Trophoblast cell (in vitro differentiated cells and primary cell): ENCODE data around the gene PPIA.
A peak's percentile ranks its signal among the peaks of the same experiment; 100 is the strongest.

Experiments
- DNase-seq, 2 donors: peaks; one replicate each; pipeline ENCODE4 v3.0.0-alpha.2; 2016
- H2AFZ ChIP-seq: 2 replicates; pipeline ENCODE4 v1.6.1; 2013; ENCODE audit warnings: low read length, moderate library complexity, mild to moderate bottlenecking; ENCODE audit not compliant: insufficient read depth, poor library complexity
- H2AK5ac ChIP-seq: 2 replicates; pipeline ENCODE4 v1.6.1; 2013; ENCODE audit warnings: mild to moderate bottlenecking, low read length
- H2BK120ac ChIP-seq: 2 replicates; pipeline ENCODE4 v1.6.1; 2013; ENCODE audit warnings: low read length, mild to moderate bottlenecking, moderate library complexity; ENCODE audit not compliant: insufficient read depth, poor library complexity
- H2BK12ac ChIP-seq: 2 replicates; pipeline ENCODE4 v1.6.1; 2013; ENCODE audit warnings: mild to moderate bottlenecking, low read length, moderate library complexity
- H2BK5ac ChIP-seq: 2 replicates; pipeline ENCODE4 v1.6.1; 2013; ENCODE audit warnings: low read length, low read depth, moderate library complexity, mild to moderate bottlenecking; ENCODE audit not compliant: poor library complexity
- H3K14ac ChIP-seq: 2 replicates; pipeline ENCODE4 v1.6.1; 2013; ENCODE audit warnings: mild to moderate bottlenecking, low read length
- H3K18ac ChIP-seq: 2 replicates; pipeline ENCODE4 v1.6.1; 2013; ENCODE audit warnings: mild to moderate bottlenecking, low read length
- H3K23ac ChIP-seq: 2 replicates; pipeline ENCODE4 v1.6.1; 2013; ENCODE audit warnings: low read length
- H3K27ac ChIP-seq: 2 replicates; pipeline ENCODE4 v1.5.1; 2013; ENCODE audit warnings: low read depth, mild to moderate bottlenecking, inconsistent platforms, low read length, moderate library complexity
- H3K27me3 ChIP-seq: 2 replicates; pipeline ENCODE4 v1.6.1; 2013; ENCODE audit warnings: inconsistent platforms, mild to moderate bottlenecking, low read length, moderate library complexity; ENCODE audit not compliant: insufficient read depth
- H3K36me3 ChIP-seq, 2 experiments: 1 replicate in 1 of 2; 2 replicates in 1 of 2; pipeline ENCODE4 v1.6.1; 2013; ENCODE audit warnings: low read length in 2 of 2, mild to moderate bottlenecking in 2 of 2, moderate library complexity in 1 of 2; ENCODE audit not compliant: insufficient read depth in 2 of 2, control insufficient read depth in 1 of 2
- H3K4ac ChIP-seq: 2 replicates; pipeline ENCODE4 v1.6.1; 2013; ENCODE audit warnings: low read depth, mild to moderate bottlenecking, low read length, moderate library complexity
- H3K4me1 ChIP-seq, 2 experiments: 1 replicate in 1 of 2; 2 replicates in 1 of 2; pipeline ENCODE4 v1.6.1; 2013; ENCODE audit warnings: low read length in 2 of 2, mild to moderate bottlenecking in 2 of 2, moderate library complexity in 1 of 2; ENCODE audit not compliant: insufficient read depth in 2 of 2, control insufficient read depth in 1 of 2
- H3K4me2 ChIP-seq: 2 replicates; pipeline ENCODE4 v1.6.1; 2013; ENCODE audit warnings: inconsistent platforms, mild to moderate bottlenecking, low read length, moderate library complexity
- H3K4me3 ChIP-seq: 2 replicates; pipeline ENCODE4 v1.5.1; 2013; ENCODE audit warnings: mild to moderate bottlenecking, low read depth, low read length, inconsistent platforms
- H3K79me1 ChIP-seq: one replicate; pipeline ENCODE4 v1.6.1; 2013; ENCODE audit warnings: low read length
- H3K79me2 ChIP-seq: 2 replicates; pipeline ENCODE4 v1.6.1; 2013; ENCODE audit warnings: low read length, mild to moderate bottlenecking; ENCODE audit not compliant: control insufficient read depth, insufficient read depth, poor library complexity
- H3K9ac ChIP-seq: 2 replicates; pipeline ENCODE4 v1.6.1; 2013; ENCODE audit warnings: mild to moderate bottlenecking, low read length
- H3K9me3 ChIP-seq: 2 replicates; pipeline ENCODE4 v1.6.1; 2013; ENCODE audit warnings: low read depth, mild to moderate bottlenecking, control low read depth, inconsistent platforms, low read length; ENCODE audit not compliant: insufficient read depth
- H4K12ac ChIP-seq: 2 replicates; pipeline ENCODE4 v1.6.1; 2013; ENCODE audit warnings: low read depth, mild to moderate bottlenecking, low read length, moderate library complexity
- H4K8ac ChIP-seq: 2 replicates; pipeline ENCODE4 v1.6.1; 2013; ENCODE audit warnings: low read depth, mild to moderate bottlenecking, low read length, moderate library complexity
- H4K91ac ChIP-seq: one replicate; pipeline ENCODE4 v1.6.1; 2013; ENCODE audit warnings: low read depth, mild to moderate bottlenecking, low read length, moderate library complexity
- WGBS: extraction: QIAGEN DNeasy Blood & Tissue Kit; methylation state at CpG from one replicate; pipeline ENCODE4 v1.1.7; 2013; ENCODE audit warnings: missing lambda C conversion rate; ENCODE audit not compliant: insufficient read length, insufficient coverage; ENCODE audit errors: extremely low coverage; 5-methylcytosine and 5-hydroxymethylcytosine counted together

Gene PPIA

DNA sequence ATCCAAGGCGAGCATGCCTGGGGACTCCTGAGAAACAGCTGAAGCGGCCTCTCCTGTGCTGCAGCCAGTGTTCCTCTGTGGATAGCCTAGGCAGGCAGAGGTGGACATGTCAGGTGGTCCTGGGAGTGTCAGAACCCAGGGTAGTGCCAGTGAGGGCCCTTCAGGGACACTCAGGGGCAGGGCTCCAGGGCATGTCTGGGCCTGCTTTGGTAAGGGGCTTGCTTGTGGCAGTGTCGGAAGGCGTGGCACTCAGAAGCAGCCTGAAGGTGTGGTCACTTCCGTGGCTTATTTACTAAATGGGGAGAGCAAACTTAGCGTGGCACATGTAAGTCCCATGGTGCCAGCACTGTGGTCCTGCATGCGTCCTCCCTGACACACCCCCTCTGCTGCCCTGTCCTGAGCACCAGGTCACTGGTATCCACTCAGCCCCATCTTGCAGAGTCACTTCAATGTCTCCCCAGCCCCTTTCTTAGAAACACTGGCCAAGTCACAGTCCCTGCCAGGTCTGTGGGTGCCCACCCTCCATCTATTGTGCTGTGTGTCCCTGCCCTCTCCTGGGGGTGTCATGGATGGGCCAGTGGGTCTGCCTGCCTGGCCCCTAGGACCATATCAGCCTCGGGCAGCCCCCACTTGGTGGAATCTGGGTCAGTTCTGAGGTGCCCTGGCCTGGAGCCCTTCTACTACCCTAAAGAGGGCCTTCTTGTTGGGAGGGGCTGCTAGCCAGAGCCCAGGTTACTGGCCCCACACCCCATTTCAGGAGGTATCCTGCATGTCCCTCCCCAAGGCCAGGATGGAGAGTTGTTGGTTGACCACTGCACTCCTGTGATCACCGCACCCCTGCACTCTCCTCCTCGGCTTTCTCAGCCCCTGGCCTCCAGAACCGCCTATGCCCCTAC is 41.4 kb upstream of the PPIA start:
- H4K12ac ChIP-seq: no peak overlapping the region
- H3K9ac ChIP-seq: no peak overlapping the region
- H3K4me1 ChIP-seq: peaks cover 6 to 11% of the 10 kb centered on the region in 2 experiments
- no peak overlapping the region for H3K4me2 ChIP-seq
- H3K4ac ChIP-seq: no peak overlapping the region
- peaks cover 21 to 22% of the 10 kb centered on the region in 2 experiments for H3K36me3 ChIP-seq
- no peak overlapping the region for H4K91ac ChIP-seq
- H2BK120ac ChIP-seq: no peak overlapping the region
- no peak overlapping the region for H2AK5ac ChIP-seq
- H3K79me2 ChIP-seq: no peaks in the 10 kb centered on the region
- H3K27me3 ChIP-seq: no peaks in the 10 kb centered on the region
- H2BK5ac ChIP-seq: no peak overlapping the region
- no peak overlapping the region for H3K27ac ChIP-seq
- no CpG with 5 or more reads among the region's 11 CpGs for WGBS
- peak overlapping the region; percentile 34 for H3K18ac ChIP-seq
- H3K9me3 ChIP-seq: peaks cover 6% of the 10 kb centered on the region
- H4K8ac ChIP-seq: no peak overlapping the region
- H3K79me1 ChIP-seq: no peaks in the 10 kb centered on the region
- DNase-seq: no peak
- H3K14ac ChIP-seq: no peak overlapping the region
- H2AFZ ChIP-seq: no peak overlapping the region
- peak overlapping the region; percentile 13 for H3K4me3 ChIP-seq
- no peak overlapping the region for H3K23ac ChIP-seq
- no peak overlapping the region for H2BK12ac ChIP-seq

DNA sequence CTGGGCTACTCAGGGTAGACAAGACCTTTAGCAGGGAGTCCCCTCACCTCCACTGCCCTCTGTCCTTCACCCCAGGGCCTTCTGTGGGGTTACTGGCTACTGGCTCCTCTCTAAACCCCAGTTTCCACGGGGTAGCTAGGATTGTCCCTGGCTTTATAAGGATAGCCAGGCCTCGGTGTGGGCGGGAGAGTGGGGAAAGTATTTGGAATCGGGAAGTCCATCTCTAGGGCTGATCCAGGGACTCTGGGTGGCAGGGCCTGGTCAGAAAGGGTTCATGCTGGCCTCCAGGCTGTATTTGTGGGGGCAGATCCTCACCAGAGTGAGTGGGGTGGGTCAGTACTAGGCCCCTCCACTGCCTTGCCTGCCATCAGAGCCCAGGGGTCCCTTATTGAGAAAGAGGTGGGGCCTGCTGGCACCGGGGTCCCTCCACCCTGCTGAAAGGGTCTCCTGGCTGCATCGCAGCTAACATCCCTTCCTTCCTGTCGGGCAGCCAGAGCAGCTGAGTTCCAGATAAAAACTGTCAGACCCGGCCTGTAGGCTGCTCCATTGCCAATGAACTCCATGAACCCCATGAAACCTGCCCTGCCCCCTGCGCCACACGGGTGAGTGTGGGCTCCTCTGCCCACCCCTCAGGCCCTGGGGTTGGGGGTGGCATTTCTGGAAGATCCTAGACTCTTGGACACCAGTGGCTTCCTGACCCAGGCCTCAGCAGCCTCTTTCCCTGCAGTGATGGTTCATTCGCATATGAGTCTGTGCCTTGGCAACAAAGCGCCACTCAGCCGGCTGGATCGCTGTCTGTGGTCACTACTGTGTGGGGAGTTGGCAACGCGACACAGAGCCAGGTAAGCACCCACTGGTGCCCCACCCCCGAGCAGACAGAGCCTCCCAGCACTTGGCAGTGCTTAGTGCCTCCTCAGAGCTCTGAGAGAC is 40.5 kb upstream of the PPIA start:
- Histone ChIP-seq H2BK120ac (no peak overlapping the region), H3K23ac (no peak overlapping the region), H3K4me2 (no peak overlapping the region), H2BK5ac (no peak overlapping the region), H3K4me1 (peaks cover 4 to 5% of the 10 kb centered on the region in 2 experiments), H2AFZ (no peak overlapping the region), H4K12ac (no peak overlapping the region), H3K79me1 (no peaks in the 10 kb centered on the region), H4K91ac (no peak overlapping the region), H2BK12ac (no peak overlapping the region), H3K9me3 (peaks cover 6% of the 10 kb centered on the region), H3K36me3 (peaks cover 27 to 28% of the 10 kb centered on the region in 2 experiments), H3K4me3 (no peak overlapping the region), H3K18ac (no peak overlapping the region), H4K8ac (no peak overlapping the region), H2AK5ac (no peak overlapping the region), H3K27me3 (no peaks in the 10 kb centered on the region), H3K9ac (no peak overlapping the region), H3K14ac (no peak overlapping the region), H3K4ac (no peak overlapping the region), H3K27ac (no peak overlapping the region), H3K79me2 (no peaks in the 10 kb centered on the region)
- no peak for DNase-seq
- no CpG with 5 or more reads among the region's 17 CpGs for WGBS

DNA sequence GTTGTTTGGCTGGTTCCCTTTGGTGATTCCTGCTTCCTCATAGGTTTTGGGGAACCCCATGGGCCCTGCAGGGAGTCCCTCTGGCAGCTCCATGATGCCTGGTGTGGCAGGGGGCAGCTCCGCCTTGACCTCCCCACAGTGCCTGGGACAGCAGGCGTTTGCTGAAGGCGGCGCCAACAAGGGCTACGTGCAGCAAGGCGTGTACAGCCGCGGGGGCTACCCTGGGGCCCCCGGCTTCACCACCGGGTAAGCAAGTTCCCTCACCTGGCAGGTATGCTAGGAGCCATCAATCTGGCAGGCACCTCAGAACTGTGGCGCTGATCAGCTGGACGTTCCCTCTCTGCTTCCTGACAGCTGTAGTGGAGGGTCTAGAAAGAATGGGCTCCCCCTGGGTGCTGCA is 39.6 kb upstream of the PPIA start:
- Histone ChIP-seq H4K12ac (no peak overlapping the region), H2BK12ac (no peak overlapping the region), H3K36me3 (peaks cover 35 to 36% of the 10 kb centered on the region in 2 experiments), H3K27me3 (no peaks in the 10 kb centered on the region), H3K79me1 (no peaks in the 10 kb centered on the region), H4K91ac (no peak overlapping the region), H3K4me1 (no peaks in the 10 kb centered on the region), H2BK120ac (no peak overlapping the region), H2AK5ac (no peak overlapping the region), H3K4me3 (no peak overlapping the region), H3K4me2 (no peak overlapping the region), H3K9me3 (peaks cover 6% of the 10 kb centered on the region), H3K14ac (no peak overlapping the region), H3K9ac (no peak overlapping the region), H3K23ac (no peak overlapping the region), H2AFZ (no peak overlapping the region), H3K18ac (no peak overlapping the region), H3K4ac (no peak overlapping the region), H3K27ac (no peak overlapping the region), H2BK5ac (no peak overlapping the region), H4K8ac (no peak overlapping the region), H3K79me2 (no peaks in the 10 kb centered on the region)
- no CpG with 5 or more reads among the region's 12 CpGs for WGBS
- DNase-seq: no peak

DNA sequence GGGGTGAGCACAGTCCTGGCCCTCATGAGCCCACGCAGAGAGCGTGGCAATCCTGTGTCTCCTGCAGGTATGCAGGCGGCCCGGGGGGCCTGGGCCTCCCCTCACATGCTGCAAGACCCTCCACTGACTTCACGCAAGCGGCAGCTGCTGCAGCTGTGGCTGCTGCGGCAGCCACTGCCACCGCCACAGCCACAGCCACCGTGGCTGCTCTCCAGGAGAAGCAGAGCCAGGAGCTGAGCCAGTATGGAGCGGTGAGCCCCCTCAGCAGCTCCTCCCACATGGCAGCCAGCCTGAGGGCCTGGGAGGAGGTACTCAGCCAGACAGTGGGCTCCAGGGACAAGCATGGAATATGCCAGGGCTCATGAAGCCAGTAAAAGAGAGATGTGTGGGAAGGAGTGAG is 39.2 kb upstream of the PPIA start:
- Histone ChIP-seq H4K8ac (no peak overlapping the region), H3K23ac (no peak overlapping the region), H3K9me3 (peaks cover 6% of the 10 kb centered on the region), H2BK5ac (no peak overlapping the region), H3K4me1 (no peaks in the 10 kb centered on the region), H2AFZ (no peak overlapping the region), H2BK120ac (no peak overlapping the region), H4K91ac (no peak overlapping the region), H3K18ac (no peak overlapping the region), H3K9ac (no peak overlapping the region), H3K79me2 (no peaks in the 10 kb centered on the region), H3K4me3 (no peak overlapping the region), H3K14ac (no peak overlapping the region), H3K79me1 (no peaks in the 10 kb centered on the region), H4K12ac (no peak overlapping the region), H2BK12ac (no peak overlapping the region), H2AK5ac (no peak overlapping the region), H3K36me3 (peaks cover 35 to 38% of the 10 kb centered on the region in 2 experiments), H3K27me3 (no peaks in the 10 kb centered on the region), H3K4ac (no peak overlapping the region), H3K27ac (no peak overlapping the region), H3K4me2 (no peak overlapping the region)
- no CpG with 5 or more reads among the region's 10 CpGs for WGBS
- no peak for DNase-seq
